Measurements from ENCODE around the gene CPEB3. TPM values are rescaled to one million over a fixed set of nuclear protein-coding genes. Genes with fewer than 3 reads are reported as not detected.
"Not testable (repeated sequence)": the region's sequence is repeated elsewhere in the genome, so short reads cannot be mapped to it uniquely, and the experiment has no call there.

The CPEB3 gene
- total and polyA plus RNA-seq, 4 donors = 2.1 to 8.4 (median 5.1) TPM

DNA sequence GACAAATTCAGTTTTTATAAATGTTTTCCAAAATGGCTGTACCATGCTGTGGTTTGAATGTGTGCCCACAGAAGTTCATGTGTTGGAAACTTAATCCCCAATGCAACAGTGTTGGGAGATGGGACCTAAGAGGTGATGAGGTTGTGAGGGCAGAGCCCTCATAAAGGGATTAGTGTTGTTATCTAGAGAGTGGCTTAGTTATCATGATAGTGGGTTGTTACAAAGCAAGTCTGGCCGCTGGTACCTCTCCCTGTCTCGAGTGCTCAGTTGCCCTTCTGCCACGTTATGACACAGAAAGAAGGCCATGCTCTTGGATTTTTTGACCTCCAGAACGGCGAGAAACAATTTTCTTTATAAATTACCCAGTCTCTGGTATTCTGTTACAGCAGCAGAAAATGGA is 248.3 kb downstream of the CPEB3 start:
- WGBS = 79% methylated on average over 5 of the region's 5 CpGs
- Histone ChIP-seq H3K9ac (ENCODE audit: low read depth in 1 of 2, low read length in 2 of 2) (no peak overlapping the region), H3K27ac (ENCODE audit: low read depth in 1 of 2, low read length in 2 of 2) (no peak overlapping the region), H3K4me3 (ENCODE audit: low read depth in 1 of 3, low read length in 3 of 3) (no peak overlapping the region), H3K36me3 (ENCODE audit: control insufficient read depth in 4 of 4, insufficient read depth in 3 of 4, low read depth in 1 of 4, low read length in 3 of 4) (peaks cover 0 to 2% (median under 1%) of the 10 kb centered on the region in 4 donors), H3K27me3 (ENCODE audit: control insufficient read depth in 4 of 4, insufficient read depth in 4 of 4, low read length in 3 of 4) (no peaks in the 10 kb centered on the region), H3K4me1 (ENCODE audit: control insufficient read depth in 4 of 4, insufficient read depth in 4 of 4, low read length in 3 of 4) (no peaks in the 10 kb centered on the region), H3K9me3 (ENCODE audit: control insufficient read depth in 4 of 4, low read length in 3 of 4) (no peaks in the 10 kb centered on the region)
- DNase-seq (ENCODE audit: low spot score) = no peak
- TF ChIP-seq HNF4A (conservative IDR thresholded peaks at IDR 0.05) (no peak), HNF4G (IDR thresholded peaks at IDR 0.05) (no peak), ATF3 (IDR thresholded peaks at IDR 0.05) (no peak), NR2F2 (IDR thresholded peaks at IDR 0.05) (no peak), ZBTB33 (IDR thresholded peaks at IDR 0.05) (no peak), CTCF (IDR thresholded peaks at IDR 0.05; ENCODE audit: low read depth, low read length, missing input control) (no peak)

- Histone ChIP-seq H3K9ac (ENCODE audit: low read depth in 1 of 2, low read length in 2 of 2) (no peak overlapping the region), H3K9me3 (ENCODE audit: control insufficient read depth in 4 of 4, low read length in 3 of 4) (no peaks in the 10 kb centered on the region), H3K36me3 (ENCODE audit: control insufficient read depth in 4 of 4, insufficient read depth in 3 of 4, low read depth in 1 of 4, low read length in 3 of 4) (no peaks in the 10 kb centered on the region), H3K4me3 (ENCODE audit: low read depth in 1 of 3, low read length in 3 of 3) (no peak overlapping the region), H3K27me3 (ENCODE audit: control insufficient read depth in 4 of 4, insufficient read depth in 4 of 4, low read length in 3 of 4) (no peaks in the 10 kb centered on the region), H3K4me1 (ENCODE audit: control insufficient read depth in 4 of 4, insufficient read depth in 4 of 4, low read length in 3 of 4) (no peaks in the 10 kb centered on the region), H3K27ac (ENCODE audit: low read depth in 1 of 2, low read length in 2 of 2) (no peak overlapping the region)
- WGBS = 90% methylated on average over 1 of the region's 1 CpG
- DNase-seq (ENCODE audit: low spot score) = no peak
- TF ChIP-seq YY1 (IDR thresholded peaks at IDR 0.05) (no peak), HNF4A (conservative IDR thresholded peaks at IDR 0.05) (no peak), FOXA1 (IDR thresholded peaks at IDR 0.05) (no peak), FOXA2 (IDR thresholded peaks at IDR 0.05) (no peak), RXRA (IDR thresholded peaks at IDR 0.05) (no peak), TAF1 (conservative IDR thresholded peaks at IDR 0.05) (no peak), ZBTB33 (IDR thresholded peaks at IDR 0.05) (no peak), RAD21 (IDR thresholded peaks at IDR 0.05) (no peak), EGR1 (IDR thresholded peaks at IDR 0.05; ENCODE audit: low read depth in 2 of 2) (no peak), NR2F2 (IDR thresholded peaks at IDR 0.05) (no peak)
Measured at GRCh38 chr10:92038949-92039348, 251.9 kb downstream of the CPEB3 start.

GRCh38 chr10:92033070-92033469 is 257.8 kb downstream of the CPEB3 start:
- not testable (repeated sequence) for H3K27me3 ChIP-seq (ENCODE audit: control insufficient read depth in 4 of 4, insufficient read depth in 4 of 4, low read length in 3 of 4); H3K9me3 ChIP-seq (ENCODE audit: control insufficient read depth in 4 of 4, low read length in 3 of 4); H3K9ac ChIP-seq (ENCODE audit: low read depth in 1 of 2, low read length in 2 of 2); H3K27ac ChIP-seq (ENCODE audit: low read depth in 1 of 2, low read length in 2 of 2); H3K4me3 ChIP-seq (ENCODE audit: low read depth in 1 of 3, low read length in 3 of 3); H3K4me1 ChIP-seq (ENCODE audit: control insufficient read depth in 4 of 4, insufficient read depth in 4 of 4, low read length in 3 of 4); DNase-seq (ENCODE audit: low spot score)
- WGBS = 87% methylated on average over 3 of the region's 3 CpGs
- peaks cover 1 to 25% (median 15%) of the 10 kb centered on the region in 4 donors for H3K36me3 ChIP-seq (ENCODE audit: control insufficient read depth in 4 of 4, insufficient read depth in 3 of 4, low read depth in 1 of 4, low read length in 3 of 4)

Measured in liver (tissue), 9 donors.